SKM-1 (cell line): ENCODE data around the gene ZNF385B.

Experiments
- DNase-seq: peaks from one replicate; lab custom pipeline; 2025; ENCODE audit not compliant: unreplicated experiment; lab: John Stamatoyannopoulos, UW

ZNF385B gene

GRCh38 chr2:179447839-179448447, 413.5 kb downstream of the ZNF385B start:
- no peak for DNase-seq

GRCh38 chr2:179447421-179447820, 414.0 kb downstream of the ZNF385B start:
- DNase-seq = no peak

GRCh38 chr2:179446476-179447141, 414.8 kb downstream of the ZNF385B start:
- no peak for DNase-seq

- DNase-seq = no peak
These were observed 417.4 kb downstream of the ZNF385B start for GRCh38 chr2:179444056-179444455.

- DNase-seq = no peak
These were observed 418.2 kb downstream of the ZNF385B start for GRCh38 chr2:179443180-179443579.

- DNase-seq = no peak
These were observed 419.2 kb downstream of the ZNF385B start for GRCh38 chr2:179442206-179442605.

GRCh38 chr2:179441551-179441950, 419.9 kb downstream of the ZNF385B start:
- no peak for DNase-seq

GRCh38 chr2:179440642-179441251, 420.7 kb downstream of the ZNF385B start:
- peak; percentile 12 for DNase-seq

- DNase-seq = no peak
These were observed 422.8 kb downstream of the ZNF385B start for GRCh38 chr2:179438654-179439053.

GRCh38 chr2:179437430-179437829, 424.0 kb downstream of the ZNF385B start:
- no peak for DNase-seq

GRCh38 chr2:179435566-179435965, 425.8 kb downstream of the ZNF385B start:
- no peak for DNase-seq

DNA sequence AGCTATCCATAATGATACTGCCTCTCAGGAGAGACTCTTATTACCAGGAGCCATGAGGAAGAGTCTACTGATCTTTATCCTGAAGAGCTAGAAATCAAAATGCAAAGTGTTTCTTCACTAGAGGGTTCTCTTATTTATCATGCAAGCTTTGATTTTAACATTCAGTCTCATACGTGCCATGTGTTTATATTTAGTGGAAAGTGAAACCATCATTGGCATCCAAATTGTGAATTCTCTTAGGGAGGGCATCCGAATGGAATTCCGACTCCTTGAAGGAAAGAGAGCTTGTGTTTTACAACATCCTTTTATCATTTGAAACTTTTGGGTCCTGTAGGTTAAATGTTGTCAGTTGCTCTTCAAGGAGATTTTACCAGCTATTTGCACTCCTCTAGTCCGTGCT, 426.4 kb downstream of the ZNF385B start:
- DNase-seq = no peak

- no peak for DNase-seq
These were observed 427.1 kb downstream of the ZNF385B start for GRCh38 chr2:179434357-179434756.

GRCh38 chr2:179432751-179433150, 428.7 kb downstream of the ZNF385B start:
- DNase-seq = no peak

DNA sequence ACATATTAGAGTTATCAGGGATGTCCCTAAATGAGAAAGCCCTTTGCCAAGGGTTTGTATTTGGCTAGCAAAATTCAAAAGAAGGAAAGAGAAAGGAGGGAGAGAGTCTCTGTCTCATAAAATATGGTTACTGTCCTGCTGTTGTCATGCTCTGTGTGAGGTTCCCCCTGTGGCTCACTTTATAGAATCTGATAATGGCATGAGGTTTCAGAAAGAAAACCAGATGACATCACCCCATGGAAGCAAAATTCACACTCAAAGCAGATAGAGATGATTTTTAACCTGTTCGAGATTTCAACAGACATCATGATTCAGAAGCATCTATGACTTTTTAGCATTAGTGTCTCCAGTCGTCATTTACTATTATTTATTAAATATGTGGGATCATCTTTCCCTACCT, 431.8 kb downstream of the ZNF385B start:
- no peak for DNase-seq

DNA sequence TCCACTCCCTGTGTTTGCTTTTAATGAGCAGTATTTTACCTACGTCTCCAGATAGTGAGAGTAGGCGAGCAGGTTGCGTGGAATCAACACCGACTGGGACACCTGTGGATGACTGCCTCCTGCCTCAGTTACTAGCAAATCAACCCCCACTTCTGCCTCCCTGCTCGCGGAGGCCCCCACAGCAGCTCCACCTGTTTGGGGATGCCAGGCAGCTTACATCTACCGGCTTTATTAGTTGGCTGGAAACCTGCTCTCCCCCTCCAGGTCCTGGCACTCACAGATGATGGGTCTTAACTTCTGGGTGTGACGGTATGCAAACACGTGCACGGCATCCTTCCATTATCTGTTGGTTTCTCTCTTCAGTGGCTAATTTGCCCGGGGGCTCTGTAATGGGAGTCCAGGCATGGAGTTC, 432.3 kb downstream of the ZNF385B start:
- no peak for DNase-seq

GRCh38 chr2:179428649-179429048, 432.8 kb downstream of the ZNF385B start:
- DNase-seq = no peak

- no peak for DNase-seq
These were observed 434.3 kb downstream of the ZNF385B start for GRCh38 chr2:179427065-179427464.

DNA sequence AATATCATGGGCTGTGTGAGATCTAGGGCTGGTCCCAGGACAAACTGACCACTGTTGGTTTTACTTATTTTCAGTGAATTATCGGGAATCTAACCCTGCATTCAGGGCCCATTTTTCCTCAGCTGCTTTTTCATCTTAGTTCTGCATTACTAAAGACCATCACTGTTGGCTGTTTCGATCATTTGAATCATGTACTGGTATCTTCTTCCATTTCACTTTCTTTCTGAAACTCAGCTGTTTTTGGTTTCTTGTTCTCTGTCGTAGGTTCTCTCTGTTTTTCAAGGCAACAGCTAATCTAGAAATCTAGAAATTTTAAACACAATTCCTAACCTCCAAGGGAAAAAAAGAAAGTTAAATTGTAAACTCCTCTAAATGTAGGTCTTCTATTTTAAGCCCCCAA, 436.8 kb downstream of the ZNF385B start:
- no peak for DNase-seq

DNA sequence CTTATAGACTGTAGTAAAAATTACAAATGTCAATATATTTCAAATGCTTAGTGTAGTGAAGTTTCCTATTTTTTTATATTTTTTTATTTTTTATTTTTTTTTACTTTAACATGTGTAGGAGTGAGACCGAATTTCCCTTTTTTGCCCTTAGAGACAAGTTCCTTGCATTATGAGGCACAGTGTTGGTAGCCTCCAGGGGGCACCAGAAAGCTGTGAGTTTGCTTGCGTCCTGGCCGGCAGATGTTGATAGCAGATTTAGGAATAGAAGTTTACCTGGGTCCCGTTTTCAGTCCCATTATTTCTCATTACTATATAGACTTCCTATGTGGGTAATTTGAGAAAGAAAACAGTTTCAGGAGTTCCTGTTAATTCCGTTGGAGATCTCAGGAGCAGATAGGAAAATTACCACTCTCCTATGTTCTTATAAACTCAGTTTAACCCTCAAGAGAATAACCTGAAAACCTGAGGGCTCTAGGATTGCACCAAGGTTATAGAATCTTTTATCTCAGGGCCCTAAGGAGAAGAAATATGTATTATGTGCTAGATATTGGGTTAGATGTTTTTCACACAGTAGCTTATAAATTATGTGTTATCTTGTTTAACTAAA, 439.3 kb downstream of the ZNF385B start:
- DNase-seq = no peak

GRCh38 chr2:179417436-179417949, 443.9 kb downstream of the ZNF385B start:
- DNase-seq = no peak

- DNase-seq = no peak
These were observed 449.3 kb downstream of the ZNF385B start for GRCh38 chr2:179412112-179412511.
